HCT116 (cell line): ENCODE results near the gene COMMD1. TPM values are rescaled to one million over a fixed set of nuclear protein-coding genes. Genes with fewer than 3 reads are reported as not detected.
"Not testable (repeated sequence)": the region's sequence is repeated elsewhere in the genome, so short reads cannot be mapped to it uniquely, and the experiment has no call there.

Experiments
- ATAC-seq: fragments of 200-7000 bp; cut with Tn5 transposase; 2 replicates; pipeline ENCODE4 v1.9.1; 2020; ENCODE audit warnings: mild to moderate bottlenecking, moderate library complexity
- BruUV-seq: library from RNA; stranded (reverse); fragments of 400-500 nt; replicated peaks from 2 replicates; lab custom pipeline; 2021; lab: Mats Ljungman, UMichigan
- CTCF ChIA-PET: fragments of 300-600 bp; sonication (Branson Sonifier 250); formaldehyde crosslinking; loops from one replicate; lab custom pipeline; 2021; ENCODE audit warnings: antibody characterized with exemption; lab: Charles Lee
- POLR2A ChIA-PET: fragments of 300-600, 350-600 bp; sonication (Branson Sonifier 250); formaldehyde crosslinking; loops from one replicate; lab custom pipeline; 2021; ENCODE audit warnings: antibody characterized with exemption; lab: Charles Lee
- RAD21 ChIA-PET, 2 experiments: fragments of 300-600 bp; sonication (Branson Sonifier 250); formaldehyde crosslinking; loops; one replicate each; lab custom pipeline; 2023; ENCODE audit warnings: low total read pairs in 2 of 2; ENCODE audit not compliant: uncharacterized antibody in 2 of 2, unreplicated experiment in 2 of 2, low non-redundant PET in 1 of 2; lab: Charles Lee
- DNase-seq: peaks from one replicate; pipeline ENCODE4 v3.0.0-alpha.2; 2010; ENCODE audit warnings: low read depth, low spot score
- H2AFZ ChIP-seq: fragments of 200-600 bp; shearing (Covaris generic), sonication (generic); 2 replicates; pipeline ENCODE4 v1.6.1; 2017; ENCODE audit warnings: low read depth, mixed run types, mixed read lengths, antibody characterized with exemption, low read length; ENCODE audit not compliant: poor library complexity, severe bottlenecking
- H3K27ac ChIP-seq: 2 replicates; pipeline ENCODE4 v1.5.1; 2012; ENCODE audit warnings: low read depth, low read length
- H3K27me3 ChIP-seq: fragments of 200-600 bp; sonication (generic); 2 replicates; pipeline ENCODE4 v1.6.1; 2016; ENCODE audit warnings: mixed run types, low read length, mixed read lengths; ENCODE audit not compliant: insufficient read depth
- H3K36me3 ChIP-seq, 2 experiments: fragments of 200-500 bp in 1 of 2; fragments of 200-600 bp in 1 of 2; sonication (Bioruptor generic) in 1 of 2; sonication (generic) in 1 of 2; 2 replicates each; pipeline versions ENCODE4 v1.5.1 to v1.6.1; 2014 to 2016; ENCODE audit warnings: low read length in 2 of 2, inconsistent platforms in 1 of 2, mixed read lengths in 1 of 2, mixed run types in 1 of 2; ENCODE audit not compliant: insufficient read depth in 2 of 2, control insufficient read depth in 1 of 2
- H3K4me1 ChIP-seq, 2 experiments: fragments of 200-600 bp in 1 of 2; sonication (generic) in 1 of 2; 2 replicates each; pipeline versions ENCODE4 v1.5.1 to v1.6.1; 2012 to 2017; ENCODE audit warnings: low read length in 2 of 2, inconsistent platforms in 1 of 2, mild to moderate bottlenecking in 1 of 2, mixed read lengths in 1 of 2, mixed run types in 1 of 2, moderate library complexity in 1 of 2; ENCODE audit not compliant: insufficient read depth in 2 of 2, control insufficient read depth in 1 of 2
- H3K4me2 ChIP-seq: fragments of 200-600 bp; sonication (generic); 2 replicates; pipeline ENCODE4 v1.6.1; 2017; ENCODE audit warnings: mixed run types, low read length, mixed read lengths
- H3K4me3 ChIP-seq, 2 experiments: fragments of 200-600 bp in 1 of 2; sonication (generic) in 1 of 2; replicated peaks in 1 of 2; 2 replicates each; pipeline ENCODE4 v1.5.1; 2011 to 2016; ENCODE audit warnings: low read length in 2 of 2, control low read depth in 1 of 2, low read depth in 1 of 2, mild to moderate bottlenecking in 1 of 2, mixed read lengths in 1 of 2, mixed run types in 1 of 2
- H3K79me2 ChIP-seq: fragments of 200-600 bp; sonication (generic); 2 replicates; pipeline ENCODE4 v1.6.1; 2017; ENCODE audit warnings: mild to moderate bottlenecking, mixed run types, low read length, moderate library complexity, mixed read lengths; ENCODE audit not compliant: insufficient read depth
- H3K9ac ChIP-seq: fragments of 200-600 bp; sonication (generic); 2 replicates; pipeline ENCODE4 v1.6.1; 2016; ENCODE audit warnings: low read length, mixed read lengths
- H3K9me2 ChIP-seq: fragments of 200-600 bp; sonication (generic), shearing (Covaris generic); 2 replicates; pipeline ENCODE4 v1.6.1; 2017; ENCODE audit warnings: mixed run types, mild to moderate bottlenecking, moderate library complexity; ENCODE audit not compliant: insufficient read depth
- H3K9me3 ChIP-seq, 2 experiments: fragments of 200-500 bp in 1 of 2; fragments of 200-600 bp in 1 of 2; sonication (Bioruptor generic) in 1 of 2; sonication (generic) in 1 of 2; 2 replicates each; pipeline ENCODE4 v1.6.1; 2014 to 2017; ENCODE audit warnings: low read length in 2 of 2, mixed read lengths in 2 of 2, inconsistent platforms in 1 of 2, low read depth in 1 of 2, mild to moderate bottlenecking in 1 of 2, mixed run types in 1 of 2, moderate library complexity in 1 of 2; ENCODE audit not compliant: control insufficient read depth in 1 of 2, insufficient read depth in 1 of 2
- H4K20me1 ChIP-seq: fragments of 200-600 bp; sonication (generic), shearing (Covaris generic); 2 replicates; pipeline ENCODE4 v1.6.1; 2017; ENCODE audit warnings: mixed run types, mild to moderate bottlenecking, moderate library complexity; ENCODE audit not compliant: insufficient read depth
- CBX3 ChIP-seq: IDR thresholded peaks from 2 replicates; pipeline ENCODE4 v1.6.1; 2012; ENCODE audit warnings: low read depth
- CEBPB ChIP-seq: IDR thresholded peaks from 2 replicates; pipeline ENCODE4 v1.6.1; 2012; ENCODE audit warnings: low read depth
- EGR1 ChIP-seq: IDR thresholded peaks from 2 replicates; pipeline ENCODE4 v1.6.1; 2012; ENCODE audit warnings: low read depth
- ELF1 ChIP-seq: IDR thresholded peaks from 2 replicates; pipeline ENCODE4 v1.6.1; 2012; ENCODE audit warnings: low read depth, borderline replicate concordance
- EZH2phosphoT487 ChIP-seq: fragments of 200-600 bp; IDR thresholded peaks from 2 replicates; pipeline ENCODE4 v1.6.1; 2018; ENCODE audit warnings: antibody characterized with exemption, borderline replicate concordance
- JUND ChIP-seq: IDR thresholded peaks from 2 replicates; pipeline ENCODE4 v1.6.1; 2012
- POLR2A ChIP-seq: IDR thresholded peaks from 2 replicates; pipeline ENCODE4 v1.7.0; 2011; ENCODE audit warnings: borderline replicate concordance; ENCODE audit not compliant: insufficient read depth, insufficient read length; ENCODE audit errors: extremely low read depth
- POLR2AphosphoS5 ChIP-seq: IDR thresholded peaks from 2 replicates; pipeline ENCODE4 v1.6.1; 2011; ENCODE audit warnings: mild to moderate bottlenecking, low read depth, low read length, moderate library complexity
- SIN3A ChIP-seq: IDR thresholded peaks from 2 replicates; pipeline ENCODE4 v1.6.1; 2012; ENCODE audit warnings: low read depth
- SRF ChIP-seq: IDR thresholded peaks from 2 replicates; pipeline ENCODE4 v1.6.1; 2012; ENCODE audit warnings: low read depth
- ZNF274 ChIP-seq: fragments of 200-500 bp; sonication (Bioruptor generic); IDR thresholded peaks from 2 replicates; pipeline ENCODE4 v1.6.1; 2014; ENCODE audit warnings: mild to moderate bottlenecking, low read depth, low read length, inconsistent platforms
- intact Hi-C: fragments of 100-400 bp; cut with micrococcal nuclease; formaldehyde crosslinking; loops from 2 replicates; pipeline ENCODE4 v1.10.0; 2022
- total RNA-seq: library from RNA; stranded (reverse); gene quantifications from one replicate; pipeline ENCODE4 v1.2.1, GENCODE V29; 2021; ENCODE audit not compliant: unreplicated experiment
- TF ChIP-seq, protein P1 (sequence below), 3 experiments: fragments of 200-600 bp in 1 of 3; sonication (generic) in 1 of 3; IDR thresholded peaks in 2 of 3; conservative IDR thresholded peaks in 1 of 3; 2 replicates each; pipeline ENCODE4 v1.5.1; 2012 to 2017; ENCODE audit warnings: low read depth in 2 of 3, low read length in 2 of 3, antibody characterized with exemption in 1 of 3, borderline replicate concordance in 1 of 3, control low read depth in 1 of 3, mild to moderate bottlenecking in 1 of 3, mixed read lengths in 1 of 3, mixed run types in 1 of 3, moderate library complexity in 1 of 3; ENCODE audit not compliant: insufficient read depth in 1 of 3
- TF ChIP-seq, protein P2 (sequence below): IDR thresholded peaks from 2 replicates; pipeline ENCODE4 v1.6.1; 2012; ENCODE audit warnings: low read depth
- TF ChIP-seq, protein P3 (sequence below): IDR thresholded peaks from 2 replicates; pipeline ENCODE4 v1.6.1; 2012
- TF ChIP-seq, protein P4 (sequence below): IDR thresholded peaks from 2 replicates; pipeline ENCODE4 v1.6.1; 2012

Gene COMMD1
- total RNA-seq, 1 experiment from 2014 or later: 16.1 TPM

DNA sequence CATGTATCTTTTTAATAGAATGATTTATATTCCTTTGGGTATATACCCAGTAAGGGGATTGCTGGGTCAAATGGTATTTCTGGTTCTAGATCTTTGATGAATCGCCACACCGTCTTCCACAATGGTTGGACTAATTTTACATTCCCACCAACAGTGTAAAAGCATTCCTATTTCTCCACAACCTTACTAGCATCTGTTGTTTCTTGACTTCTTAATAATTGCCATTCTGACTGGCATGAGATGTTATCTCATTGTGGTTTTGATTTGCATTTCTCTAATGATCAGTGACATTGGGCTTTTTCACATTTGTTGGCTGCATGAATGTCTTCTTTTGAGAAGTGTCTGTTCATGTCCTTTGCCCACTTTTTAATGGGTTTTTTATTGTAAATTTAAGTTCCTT lies 220.8 kb downstream of the COMMD1 start:
- not testable (repeated sequence) for H3K4me2 ChIP-seq

DNA sequence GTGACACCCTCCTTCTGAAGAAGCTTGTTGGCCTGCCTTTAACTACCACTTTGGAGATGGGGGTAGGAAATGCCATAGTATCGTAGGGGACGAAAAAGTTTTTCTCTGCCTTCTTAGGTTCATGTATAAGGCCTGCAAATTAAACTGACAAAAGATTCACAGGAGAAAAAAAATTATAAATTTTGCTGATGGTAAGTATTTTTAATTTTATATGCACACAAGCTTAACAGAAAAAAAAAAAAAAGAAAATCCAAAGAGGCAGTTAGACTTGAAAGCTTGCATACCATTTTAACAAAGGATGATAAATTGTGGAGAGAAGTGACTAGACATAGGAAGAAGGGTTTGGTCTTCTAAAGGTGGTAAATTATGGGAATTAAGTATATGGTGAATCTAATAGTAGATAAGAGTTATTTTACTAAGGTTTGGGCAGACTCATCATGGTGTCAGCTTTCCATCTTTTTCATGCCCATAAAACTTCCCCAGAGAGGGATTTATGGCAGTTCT lies 227.9 kb downstream of the COMMD1 start:
- H3K36me3 ChIP-seq: no peaks in the 10 kb centered on the region
- TF ChIP-seq POLR2A (no peak), SRF (no peak), EGR1 (no peak), EZH2phosphoT487 (no peak), CEBPB (no peak), JUND (no peak), ELF1 (no peak), ZNF274 (no peak), POLR2AphosphoS5 (no peak), CBX3 (no peak), SIN3A (no peak)
- TF ChIP-seq, protein P1, sequence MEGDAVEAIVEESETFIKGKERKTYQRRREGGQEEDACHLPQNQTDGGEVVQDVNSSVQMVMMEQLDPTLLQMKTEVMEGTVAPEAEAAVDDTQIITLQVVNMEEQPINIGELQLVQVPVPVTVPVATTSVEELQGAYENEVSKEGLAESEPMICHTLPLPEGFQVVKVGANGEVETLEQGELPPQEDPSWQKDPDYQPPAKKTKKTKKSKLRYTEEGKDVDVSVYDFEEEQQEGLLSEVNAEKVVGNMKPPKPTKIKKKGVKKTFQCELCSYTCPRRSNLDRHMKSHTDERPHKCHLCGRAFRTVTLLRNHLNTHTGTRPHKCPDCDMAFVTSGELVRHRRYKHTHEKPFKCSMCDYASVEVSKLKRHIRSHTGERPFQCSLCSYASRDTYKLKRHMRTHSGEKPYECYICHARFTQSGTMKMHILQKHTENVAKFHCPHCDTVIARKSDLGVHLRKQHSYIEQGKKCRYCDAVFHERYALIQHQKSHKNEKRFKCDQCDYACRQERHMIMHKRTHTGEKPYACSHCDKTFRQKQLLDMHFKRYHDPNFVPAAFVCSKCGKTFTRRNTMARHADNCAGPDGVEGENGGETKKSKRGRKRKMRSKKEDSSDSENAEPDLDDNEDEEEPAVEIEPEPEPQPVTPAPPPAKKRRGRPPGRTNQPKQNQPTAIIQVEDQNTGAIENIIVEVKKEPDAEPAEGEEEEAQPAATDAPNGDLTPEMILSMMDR (IDR thresholded peaks at IDR 0.05 in 2 of 3, conservative IDR thresholded peaks at IDR 0.05 in 1 of 3; ENCODE audit: borderline replicate concordance in 1 of 3, insufficient read depth in 1 of 3, low read depth in 2 of 3, low read length in 2 of 3): no peak
- TF ChIP-seq, protein P2, sequence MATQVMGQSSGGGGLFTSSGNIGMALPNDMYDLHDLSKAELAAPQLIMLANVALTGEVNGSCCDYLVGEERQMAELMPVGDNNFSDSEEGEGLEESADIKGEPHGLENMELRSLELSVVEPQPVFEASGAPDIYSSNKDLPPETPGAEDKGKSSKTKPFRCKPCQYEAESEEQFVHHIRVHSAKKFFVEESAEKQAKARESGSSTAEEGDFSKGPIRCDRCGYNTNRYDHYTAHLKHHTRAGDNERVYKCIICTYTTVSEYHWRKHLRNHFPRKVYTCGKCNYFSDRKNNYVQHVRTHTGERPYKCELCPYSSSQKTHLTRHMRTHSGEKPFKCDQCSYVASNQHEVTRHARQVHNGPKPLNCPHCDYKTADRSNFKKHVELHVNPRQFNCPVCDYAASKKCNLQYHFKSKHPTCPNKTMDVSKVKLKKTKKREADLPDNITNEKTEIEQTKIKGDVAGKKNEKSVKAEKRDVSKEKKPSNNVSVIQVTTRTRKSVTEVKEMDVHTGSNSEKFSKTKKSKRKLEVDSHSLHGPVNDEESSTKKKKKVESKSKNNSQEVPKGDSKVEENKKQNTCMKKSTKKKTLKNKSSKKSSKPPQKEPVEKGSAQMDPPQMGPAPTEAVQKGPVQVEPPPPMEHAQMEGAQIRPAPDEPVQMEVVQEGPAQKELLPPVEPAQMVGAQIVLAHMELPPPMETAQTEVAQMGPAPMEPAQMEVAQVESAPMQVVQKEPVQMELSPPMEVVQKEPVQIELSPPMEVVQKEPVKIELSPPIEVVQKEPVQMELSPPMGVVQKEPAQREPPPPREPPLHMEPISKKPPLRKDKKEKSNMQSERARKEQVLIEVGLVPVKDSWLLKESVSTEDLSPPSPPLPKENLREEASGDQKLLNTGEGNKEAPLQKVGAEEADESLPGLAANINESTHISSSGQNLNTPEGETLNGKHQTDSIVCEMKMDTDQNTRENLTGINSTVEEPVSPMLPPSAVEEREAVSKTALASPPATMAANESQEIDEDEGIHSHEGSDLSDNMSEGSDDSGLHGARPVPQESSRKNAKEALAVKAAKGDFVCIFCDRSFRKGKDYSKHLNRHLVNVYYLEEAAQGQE: no peak
- TF ChIP-seq, protein P3, sequence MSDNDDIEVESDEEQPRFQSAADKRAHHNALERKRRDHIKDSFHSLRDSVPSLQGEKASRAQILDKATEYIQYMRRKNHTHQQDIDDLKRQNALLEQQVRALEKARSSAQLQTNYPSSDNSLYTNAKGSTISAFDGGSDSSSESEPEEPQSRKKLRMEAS: no peak
- TF ChIP-seq, protein P4, sequence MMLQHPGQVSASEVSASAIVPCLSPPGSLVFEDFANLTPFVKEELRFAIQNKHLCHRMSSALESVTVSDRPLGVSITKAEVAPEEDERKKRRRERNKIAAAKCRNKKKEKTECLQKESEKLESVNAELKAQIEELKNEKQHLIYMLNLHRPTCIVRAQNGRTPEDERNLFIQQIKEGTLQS: no peak
- TF ChIP-seq, all 23 proteins: peak for 0
- BruUV-seq: no TSS peak
- no peak overlapping the region for H3K27ac ChIP-seq
- H3K27me3 ChIP-seq: no peaks in the 10 kb centered on the region
- H3K9me2 ChIP-seq: no peaks in the 10 kb centered on the region
- H3K4me2 ChIP-seq: no peak overlapping the region
- H3K9me3 ChIP-seq: no peaks in the 10 kb centered on the region
- DNase-seq: no peak
- ChIA-PET CTCF (no interaction called here), RAD21 (no interaction called here), POLR2A (no interaction called here)
- H4K20me1 ChIP-seq: no peaks in the 10 kb centered on the region
- H2AFZ ChIP-seq: no peak overlapping the region
- intact Hi-C loops: no loop called here
- no peak overlapping the region for H3K9ac ChIP-seq
- H3K4me3 ChIP-seq: no peak overlapping the region
- H3K4me1 ChIP-seq: no peaks in the 10 kb centered on the region
- ATAC-seq: no peak
- no peaks in the 10 kb centered on the region for H3K79me2 ChIP-seq

More for the DNA sequence above, 220.8 kb downstream of the COMMD1 start:
- H4K20me1 ChIP-seq, H3K27ac ChIP-seq, H3K36me3 ChIP-seq, H3K27me3 ChIP-seq, DNase-seq, intact Hi-C loops, H2AFZ ChIP-seq, H3K9me2 ChIP-seq, H3K9ac ChIP-seq, ATAC-seq, BruUV-seq, H3K4me1 ChIP-seq, POLR2A ChIA-PET, H3K79me2 ChIP-seq, CTCF ChIA-PET, H3K9me3 ChIP-seq, RAD21 ChIA-PET, H3K4me3 ChIP-seq: not testable (repeated sequence)
